Tibial artery (tissue), 4 donors: Measurements from ENCODE around the gene MTMR3.
A peak's percentile ranks its signal among the peaks of the same experiment; 100 is the strongest.

Experiments
- DNase-seq, 2 donors: peaks; one replicate each; pipeline ENCODE4 v3.0.0-alpha.2; 2019
- H3K27ac ChIP-seq, 2 donors: fragments of 200-600 bp; sonication (generic) in 1 of 2; 1 replicate in 1 of 2; 2 replicates in 1 of 2; pipeline ENCODE4 v1.5.1; 2018 to 2019; ENCODE audit warnings: mild to moderate bottlenecking in 1 of 2
- H3K27me3 ChIP-seq, 2 donors: fragments of 200-600 bp; sonication (generic) in 1 of 2; one replicate each; pipeline versions ENCODE4 v1.5.1 to v1.6.0; 2016 to 2019
- H3K36me3 ChIP-seq, 3 donors: fragments of 200-600 bp; sonication (generic) in 2 of 3; one replicate each; pipeline ENCODE4 v1.5.1; 2016 to 2019; ENCODE audit warnings: mild to moderate bottlenecking in 2 of 3
- H3K4me1 ChIP-seq, 4 donors: fragments of 200-600 bp; sonication (generic) in 2 of 4; 1 replicate in 3 of 4; 2 replicates in 1 of 4; pipeline ENCODE4 v1.5.1; 2016 to 2019
- H3K4me3 ChIP-seq, 2 donors: fragments of 200-600 bp; sonication (generic) in 1 of 2; 1 replicate in 1 of 2; 2 replicates in 1 of 2; pipeline ENCODE4 v1.5.1; 2018 to 2019; ENCODE audit warnings: mild to moderate bottlenecking in 2 of 2
- H3K9me3 ChIP-seq, 3 donors: fragments of 200-600 bp; sonication (generic) in 1 of 3; one replicate each; pipeline ENCODE4 v1.5.1; 2016 to 2019
- intact Hi-C: fragments of 100-400 bp; cut with DNase I; formaldehyde crosslinking; loops from one replicate; pipeline ENCODE4 v1.15.0; 2023; ENCODE audit warnings: low total_unique reads
- TF ChIP-seq, protein P1 (sequence below), 2 experiments: fragments of 200-600 bp in 1 of 2; fragments of 450-650 bp in 1 of 2; IDR thresholded peaks; one replicate each; pipeline ENCODE4 v1.5.1; 2017 to 2019; ENCODE audit warnings: antibody characterized with exemption in 2 of 2, mild to moderate bottlenecking in 1 of 2, moderate library complexity in 1 of 2

Gene MTMR3

DNA sequence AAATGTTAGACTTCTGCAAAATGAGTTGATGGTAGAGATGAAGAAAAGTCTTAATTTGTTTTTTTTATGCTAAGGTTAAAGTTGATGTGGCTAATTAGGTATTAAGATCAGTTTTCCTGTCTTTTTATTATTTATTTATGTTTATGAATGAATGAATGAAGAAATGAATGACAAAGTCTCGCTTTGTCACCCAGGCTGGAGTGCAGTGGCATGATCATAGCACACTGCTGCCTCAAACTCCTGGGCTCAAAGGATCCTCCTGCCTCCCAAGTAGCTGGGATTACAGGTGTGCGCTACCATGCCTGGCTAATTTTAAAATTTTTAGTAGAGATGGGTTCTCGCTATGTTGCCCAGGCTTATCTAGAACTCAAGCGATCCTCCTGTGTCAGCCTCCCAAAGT, 29.2 kb downstream of the MTMR3 start:
- intact Hi-C loops = no loop called here
- H3K4me3 ChIP-seq = no peak overlapping the region
- H3K9me3 ChIP-seq = no peaks in the 10 kb centered on the region
- H3K27ac ChIP-seq = no peak overlapping the region
- no peaks in the 10 kb centered on the region for H3K36me3 ChIP-seq
- no peaks in the 10 kb centered on the region for H3K27me3 ChIP-seq
- H3K4me1 ChIP-seq = peaks cover 0 to 69% (median 44%) of the 10 kb centered on the region in 4 donors
- TF ChIP-seq, protein P1, sequence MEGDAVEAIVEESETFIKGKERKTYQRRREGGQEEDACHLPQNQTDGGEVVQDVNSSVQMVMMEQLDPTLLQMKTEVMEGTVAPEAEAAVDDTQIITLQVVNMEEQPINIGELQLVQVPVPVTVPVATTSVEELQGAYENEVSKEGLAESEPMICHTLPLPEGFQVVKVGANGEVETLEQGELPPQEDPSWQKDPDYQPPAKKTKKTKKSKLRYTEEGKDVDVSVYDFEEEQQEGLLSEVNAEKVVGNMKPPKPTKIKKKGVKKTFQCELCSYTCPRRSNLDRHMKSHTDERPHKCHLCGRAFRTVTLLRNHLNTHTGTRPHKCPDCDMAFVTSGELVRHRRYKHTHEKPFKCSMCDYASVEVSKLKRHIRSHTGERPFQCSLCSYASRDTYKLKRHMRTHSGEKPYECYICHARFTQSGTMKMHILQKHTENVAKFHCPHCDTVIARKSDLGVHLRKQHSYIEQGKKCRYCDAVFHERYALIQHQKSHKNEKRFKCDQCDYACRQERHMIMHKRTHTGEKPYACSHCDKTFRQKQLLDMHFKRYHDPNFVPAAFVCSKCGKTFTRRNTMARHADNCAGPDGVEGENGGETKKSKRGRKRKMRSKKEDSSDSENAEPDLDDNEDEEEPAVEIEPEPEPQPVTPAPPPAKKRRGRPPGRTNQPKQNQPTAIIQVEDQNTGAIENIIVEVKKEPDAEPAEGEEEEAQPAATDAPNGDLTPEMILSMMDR (IDR thresholded peaks at IDR 0.05) = no peak
- DNase-seq = no peak

DNA sequence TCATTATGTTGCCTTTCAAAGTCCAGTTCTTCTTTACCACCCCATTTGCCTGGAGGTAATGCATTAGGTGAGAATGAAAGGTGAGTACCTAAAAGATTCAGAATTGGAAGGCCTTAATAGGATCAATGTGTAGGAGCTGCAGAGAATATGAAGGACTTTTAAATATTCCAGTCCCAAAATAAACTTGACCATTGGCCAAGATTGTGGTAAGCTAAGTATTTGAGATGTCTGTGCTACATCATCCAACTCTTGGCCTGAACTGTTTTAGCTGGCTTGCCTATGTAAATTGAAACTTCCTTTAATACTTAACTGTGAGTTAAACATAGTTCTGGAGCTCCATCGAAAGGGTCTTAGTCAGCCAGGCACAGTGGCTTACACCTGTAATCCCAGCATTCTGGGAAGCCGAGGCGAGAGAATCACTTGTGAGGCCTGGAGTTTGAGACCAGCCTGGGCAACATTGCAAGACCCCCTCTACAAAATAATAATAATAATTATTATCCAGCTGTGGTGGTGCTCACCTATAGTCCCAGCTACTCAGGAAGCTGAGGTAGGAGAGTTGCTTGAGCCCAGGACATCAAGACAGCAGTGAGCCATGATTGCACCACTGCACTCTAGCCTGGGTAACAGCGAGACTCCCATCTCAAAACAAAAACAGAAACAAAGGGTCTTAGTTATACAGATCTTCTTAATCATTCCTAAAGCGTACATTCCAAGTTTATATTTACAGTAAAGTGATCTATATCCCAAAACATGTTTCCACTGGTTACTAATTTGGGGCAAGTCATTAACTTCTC, 29.8 kb downstream of the MTMR3 start:
- H3K27me3 ChIP-seq = no peaks in the 10 kb centered on the region
- no peaks in the 10 kb centered on the region for H3K36me3 ChIP-seq
- H3K4me1 ChIP-seq = peaks cover 0 to 69% (median 44%) of the 10 kb centered on the region in 4 donors
- TF ChIP-seq, protein P1 (IDR thresholded peaks at IDR 0.05) = no peak
- no peak overlapping the region for H3K4me3 ChIP-seq
- intact Hi-C loops = no loop called here
- no peak for DNase-seq
- H3K27ac ChIP-seq = peak overlapping the region in 1 of 2 donors; percentile 47
- no peaks in the 10 kb centered on the region for H3K9me3 ChIP-seq

DNA sequence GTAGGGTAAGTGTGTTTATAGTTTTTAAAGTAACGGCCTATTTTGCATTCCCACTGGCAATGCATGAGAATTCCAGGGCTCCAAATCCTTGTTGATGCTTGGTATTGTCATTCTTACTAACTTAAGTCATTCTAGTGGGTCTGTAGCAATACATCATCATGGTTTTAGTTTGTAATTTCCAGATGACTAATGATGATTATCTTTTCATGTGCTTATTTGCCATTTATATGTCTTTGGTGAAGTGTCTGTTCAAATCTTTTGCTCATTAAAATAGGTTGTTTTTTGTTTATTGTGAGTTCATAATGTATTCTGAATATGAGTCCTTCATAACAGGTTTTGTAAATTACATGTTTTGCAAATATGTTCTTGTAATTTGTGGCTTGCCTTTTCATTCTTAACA, 31.2 kb downstream of the MTMR3 start:
- Histone ChIP-seq H3K9me3 (no peaks in the 10 kb centered on the region), H3K27me3 (no peaks in the 10 kb centered on the region), H3K36me3 (no peaks in the 10 kb centered on the region), H3K27ac (peak overlapping the region in 1 of 2 donors; percentile 47), H3K4me1 (peaks cover 0 to 71% (median 44%) of the 10 kb centered on the region in 4 donors), H3K4me3 (no peak overlapping the region)
- intact Hi-C loops = no loop called here
- DNase-seq = no peak
- TF ChIP-seq, protein P1 (IDR thresholded peaks at IDR 0.05) = no peak

DNA sequence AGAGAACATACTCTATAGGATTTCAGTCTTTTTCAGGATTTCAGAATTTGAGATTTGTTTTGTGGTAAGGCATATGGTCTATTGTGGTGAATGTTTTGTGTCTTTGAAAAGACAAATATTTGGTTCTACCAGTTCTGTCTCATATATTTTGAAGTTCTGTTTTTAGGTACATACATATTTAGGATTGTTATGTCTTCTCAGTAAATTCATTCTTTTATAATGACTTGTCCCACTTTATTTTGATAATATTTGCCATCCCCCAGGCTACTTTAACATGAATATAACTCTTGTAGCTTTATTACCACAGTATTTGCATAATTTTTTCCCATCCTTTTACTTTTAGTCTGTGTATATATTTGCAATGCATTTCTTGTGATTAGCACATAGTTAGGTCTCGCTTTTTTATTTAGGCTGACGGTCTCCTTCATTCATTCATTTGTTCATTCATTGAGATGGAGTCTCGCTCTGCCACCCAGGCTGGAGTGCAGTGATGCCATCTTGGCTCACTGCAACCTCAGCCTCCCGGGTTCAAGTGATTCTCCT, 32.1 kb downstream of the MTMR3 start:
- intact Hi-C loops = no loop called here
- H3K36me3 ChIP-seq = no peaks in the 10 kb centered on the region
- H3K4me1 ChIP-seq = peaks cover 0 to 71% (median 44%) of the 10 kb centered on the region in 4 donors
- no peaks in the 10 kb centered on the region for H3K27me3 ChIP-seq
- TF ChIP-seq, protein P1 (IDR thresholded peaks at IDR 0.05) = no peak
- H3K4me3 ChIP-seq = no peak overlapping the region
- no peaks in the 10 kb centered on the region for H3K9me3 ChIP-seq
- DNase-seq = no peak
- H3K27ac ChIP-seq = peak overlapping the region in 1 of 2 donors; percentile 47

DNA sequence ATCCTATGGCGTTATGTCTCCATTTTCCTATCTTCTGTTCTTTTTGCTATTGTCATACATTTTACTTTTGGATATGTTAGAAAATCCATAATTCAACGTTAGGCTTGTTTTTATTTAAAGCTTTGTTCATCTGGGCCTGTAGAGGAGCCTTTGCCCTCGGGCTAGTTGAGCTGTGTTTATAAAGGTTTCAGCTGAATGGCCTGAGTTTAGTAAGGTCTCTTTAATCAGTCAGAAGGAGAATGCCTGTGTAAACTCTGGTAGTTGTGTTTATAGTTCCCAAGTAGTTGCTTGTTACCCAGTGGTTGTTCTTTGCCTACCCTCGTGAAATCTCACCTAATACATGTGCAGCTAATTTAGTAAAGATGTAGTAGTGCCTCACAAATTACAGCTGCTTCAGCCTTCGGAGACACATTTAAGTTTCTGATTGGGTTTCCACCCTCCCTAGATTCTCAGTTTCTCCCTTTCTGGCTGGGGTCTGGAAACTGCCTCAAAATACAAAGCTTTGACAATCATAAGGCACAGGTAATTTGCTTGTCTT, 33.1 kb downstream of the MTMR3 start:
- intact Hi-C loops = no loop called here
- Histone ChIP-seq H3K27ac (no peak overlapping the region), H3K27me3 (no peaks in the 10 kb centered on the region), H3K4me3 (no peak overlapping the region), H3K36me3 (no peaks in the 10 kb centered on the region), H3K9me3 (no peaks in the 10 kb centered on the region), H3K4me1 (peaks cover 0 to 72% (median 44%) of the 10 kb centered on the region in 4 donors)
- TF ChIP-seq, protein P1 (IDR thresholded peaks at IDR 0.05) = no peak
- DNase-seq = no peak
